AG09319 (cell line): ENCODE measurements around the gene NFIC.
"Not testable (repeated sequence)": the region's sequence is repeated elsewhere in the genome, so short reads cannot be mapped to it uniquely, and the experiment has no call there.

Experiments
- DNase-seq: peaks from one replicate; pipeline ENCODE4 v3.0.0-alpha.2; 2010; ENCODE audit warnings: low read depth; ENCODE audit errors: extremely low read depth
- TF ChIP-seq, protein P1 (sequence below): IDR thresholded peaks from 2 replicates; pipeline ENCODE4 v1.5.1; 2011; ENCODE audit warnings: low read depth, mild to moderate bottlenecking, inconsistent platforms, low read length, moderate library complexity

Gene NFIC

DNA sequence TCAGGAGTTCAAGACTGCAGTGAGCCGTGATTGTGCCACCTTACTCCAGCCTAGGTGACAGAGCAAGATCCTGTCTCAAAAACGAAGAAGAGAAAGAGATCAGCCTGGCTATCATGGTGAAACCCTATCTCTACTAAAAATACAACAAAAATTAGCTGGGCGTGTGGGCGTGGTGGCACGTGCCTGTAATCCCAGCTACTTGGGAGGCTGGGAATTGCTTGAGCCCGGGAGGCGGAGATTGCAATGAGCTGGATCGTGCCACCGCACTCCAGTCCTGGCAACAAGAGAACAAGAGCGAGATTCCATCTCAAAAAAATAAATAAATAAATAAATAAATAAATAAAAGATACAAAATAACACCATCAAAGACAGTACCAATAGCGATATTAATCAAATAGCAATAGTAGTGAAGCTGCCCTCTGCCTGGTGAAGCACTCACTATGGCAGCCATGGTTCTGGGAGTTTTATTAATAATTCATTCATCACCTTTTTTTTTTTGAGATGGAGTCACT lies 53.9 kb downstream of the NFIC start:
- TF ChIP-seq, protein P1, sequence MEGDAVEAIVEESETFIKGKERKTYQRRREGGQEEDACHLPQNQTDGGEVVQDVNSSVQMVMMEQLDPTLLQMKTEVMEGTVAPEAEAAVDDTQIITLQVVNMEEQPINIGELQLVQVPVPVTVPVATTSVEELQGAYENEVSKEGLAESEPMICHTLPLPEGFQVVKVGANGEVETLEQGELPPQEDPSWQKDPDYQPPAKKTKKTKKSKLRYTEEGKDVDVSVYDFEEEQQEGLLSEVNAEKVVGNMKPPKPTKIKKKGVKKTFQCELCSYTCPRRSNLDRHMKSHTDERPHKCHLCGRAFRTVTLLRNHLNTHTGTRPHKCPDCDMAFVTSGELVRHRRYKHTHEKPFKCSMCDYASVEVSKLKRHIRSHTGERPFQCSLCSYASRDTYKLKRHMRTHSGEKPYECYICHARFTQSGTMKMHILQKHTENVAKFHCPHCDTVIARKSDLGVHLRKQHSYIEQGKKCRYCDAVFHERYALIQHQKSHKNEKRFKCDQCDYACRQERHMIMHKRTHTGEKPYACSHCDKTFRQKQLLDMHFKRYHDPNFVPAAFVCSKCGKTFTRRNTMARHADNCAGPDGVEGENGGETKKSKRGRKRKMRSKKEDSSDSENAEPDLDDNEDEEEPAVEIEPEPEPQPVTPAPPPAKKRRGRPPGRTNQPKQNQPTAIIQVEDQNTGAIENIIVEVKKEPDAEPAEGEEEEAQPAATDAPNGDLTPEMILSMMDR = no peak

DNA sequence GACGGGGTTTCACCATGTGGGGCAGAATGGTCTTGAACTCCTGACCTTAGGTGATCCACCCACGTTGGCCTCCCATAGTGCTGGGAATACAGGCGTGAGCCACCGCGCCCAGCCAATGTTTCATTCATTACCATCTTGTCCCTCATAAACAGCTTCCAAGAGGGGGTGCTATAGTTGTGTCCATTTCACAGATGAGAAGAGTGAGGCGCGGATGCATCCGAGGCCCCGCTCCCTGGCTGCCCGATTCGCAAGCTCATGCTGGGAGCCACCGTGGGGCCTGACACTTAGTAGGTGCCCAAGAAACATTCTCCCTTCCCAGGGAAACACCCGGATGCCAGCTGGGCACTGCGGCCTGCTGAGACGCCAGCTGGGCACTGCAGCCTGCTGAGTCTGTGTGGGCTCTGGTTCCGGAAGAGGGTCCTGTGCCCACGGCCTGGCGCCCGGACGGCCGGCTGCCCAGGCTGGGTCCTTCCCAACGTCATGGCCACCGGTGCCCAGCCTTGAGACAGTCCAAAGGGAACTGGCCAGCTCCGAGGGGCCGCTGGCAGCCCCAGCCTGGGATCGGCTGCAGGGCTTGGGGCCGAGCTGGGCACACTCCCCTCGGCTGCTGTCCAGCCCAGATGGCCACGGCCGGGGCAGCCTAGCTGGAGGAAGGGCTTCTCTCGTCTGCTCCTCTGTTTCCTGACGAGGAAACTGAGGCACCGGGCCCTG lies 54.7 kb downstream of the NFIC start:
- TF ChIP-seq, protein P1 = no peak
- no peak for DNase-seq

More for the DNA sequence above, 53.9 kb downstream of the NFIC start:
- no peak for DNase-seq

DNA sequence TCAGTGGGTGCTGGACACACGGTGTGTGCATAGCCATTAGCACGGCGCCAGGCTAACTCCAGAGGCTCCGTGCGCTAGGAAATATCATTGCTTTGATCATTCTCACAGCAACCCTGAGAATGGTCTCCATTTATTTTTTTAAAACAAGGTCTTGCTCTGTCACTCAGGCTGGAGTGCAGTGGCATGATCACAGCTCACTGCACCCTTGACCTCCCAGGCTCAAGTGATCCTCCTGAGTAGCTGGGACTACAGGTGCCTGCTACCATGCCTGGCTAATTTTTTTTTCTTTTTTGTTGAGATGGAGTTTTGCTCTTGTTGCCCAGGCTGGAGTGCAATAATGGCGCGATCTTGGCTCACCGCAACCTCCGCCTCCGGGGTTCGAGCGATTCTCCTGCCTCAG lies 55.3 kb downstream of the NFIC start:
- not testable (repeated sequence) for DNase-seq

DNA sequence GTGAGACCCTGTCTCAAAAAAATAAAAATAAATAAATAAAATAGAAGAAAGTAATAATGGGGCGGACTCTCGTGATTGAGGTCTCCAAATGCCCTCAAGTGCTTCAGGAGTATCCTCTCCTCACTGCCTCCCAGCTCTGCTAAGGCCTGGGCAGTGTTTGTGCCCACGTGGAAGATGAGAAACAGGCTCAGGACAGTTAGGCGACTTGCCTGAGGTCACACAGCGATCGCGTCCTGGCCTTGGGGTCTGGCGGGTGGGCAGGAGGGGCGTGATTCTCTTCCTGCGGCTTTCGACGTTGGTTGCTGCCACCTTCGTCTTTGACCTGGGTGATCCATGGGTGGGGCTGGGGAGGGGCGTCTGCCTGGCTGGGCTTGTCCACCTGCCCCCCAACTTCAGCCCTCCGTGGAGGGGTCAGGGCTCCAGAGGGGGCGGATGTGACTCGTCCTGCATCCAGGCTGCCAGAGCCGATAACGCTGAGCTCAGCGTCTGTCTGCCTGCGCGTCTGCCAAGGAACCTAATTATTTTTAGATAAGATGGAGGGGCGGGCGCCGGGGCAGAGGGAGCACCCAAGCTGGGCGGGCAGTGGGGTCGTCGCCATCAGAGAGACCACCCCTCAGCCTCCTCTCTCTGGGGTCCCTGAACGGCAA lies 56.9 kb downstream of the NFIC start:
- TF ChIP-seq, protein P1 = no peak
- no peak for DNase-seq

DNA sequence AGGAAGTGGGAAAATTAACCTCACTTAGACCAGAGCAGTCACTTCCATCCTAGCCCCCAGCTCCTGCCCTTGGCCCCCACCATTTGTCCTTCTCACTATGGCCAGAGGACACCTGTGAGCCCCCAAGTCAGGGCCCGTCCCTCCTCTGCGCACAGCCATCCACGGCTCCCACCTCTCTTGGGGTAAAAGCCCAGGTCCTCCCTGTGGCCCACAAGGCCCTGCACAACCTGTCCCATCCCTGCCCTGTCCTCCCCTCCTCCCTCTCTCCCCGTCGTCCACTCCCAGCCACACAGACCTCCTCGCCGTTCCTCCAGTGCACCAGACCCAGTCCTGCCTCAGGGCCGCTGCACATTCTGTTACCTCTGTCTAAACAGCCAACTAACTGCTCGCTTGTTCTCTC lies 60.0 kb downstream of the NFIC start:
- TF ChIP-seq, protein P1 = no peak
- no peak for DNase-seq

DNA sequence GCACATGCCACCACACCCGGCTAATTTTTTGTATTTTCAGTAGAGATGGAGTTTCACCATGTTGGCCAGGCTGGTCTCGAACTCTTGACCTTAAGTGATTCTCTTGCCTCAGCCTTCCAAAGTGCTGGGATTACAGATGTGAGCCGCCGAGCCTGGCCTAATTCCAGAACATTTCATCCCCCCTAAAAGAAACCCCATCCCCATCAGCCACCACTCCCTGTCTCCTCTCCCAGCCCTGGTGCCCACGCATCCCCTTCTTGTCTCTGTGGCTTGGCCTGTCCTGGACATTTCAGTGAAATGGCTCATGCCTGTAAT lies 63.9 kb downstream of the NFIC start:
- not testable (repeated sequence) for DNase-seq

DNA sequence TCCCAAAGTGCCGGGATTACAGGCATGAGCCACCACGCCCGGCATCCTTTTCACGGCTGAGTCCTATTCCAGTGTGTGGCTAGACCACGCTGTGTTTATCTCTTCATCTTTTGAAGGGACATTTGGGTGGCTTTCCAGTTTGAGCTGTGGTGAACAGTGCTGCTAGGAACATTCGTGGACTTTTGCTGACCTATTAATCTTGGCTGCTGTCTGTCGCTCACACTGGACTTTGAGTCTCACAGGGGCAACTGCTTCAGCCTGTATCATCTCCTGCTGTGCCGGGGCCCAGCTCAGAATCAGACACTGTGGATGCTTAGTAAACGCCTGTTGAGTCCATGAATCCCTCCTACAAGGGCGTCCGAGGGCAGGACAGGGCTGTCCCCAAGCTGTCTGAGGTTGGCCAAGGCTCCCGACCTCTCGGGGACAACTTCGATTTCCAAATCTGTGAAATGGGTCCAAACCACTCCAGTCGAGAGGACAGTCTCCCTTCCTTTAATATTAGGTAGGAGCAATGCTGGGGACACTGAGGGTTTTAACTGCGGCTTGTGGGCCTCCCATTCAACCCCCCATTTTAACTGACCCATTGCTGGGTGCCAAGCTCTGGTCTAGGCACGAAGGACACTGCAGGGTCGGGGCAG lies 65.5 kb downstream of the NFIC start:
- TF ChIP-seq, protein P1 = no peak

DNA sequence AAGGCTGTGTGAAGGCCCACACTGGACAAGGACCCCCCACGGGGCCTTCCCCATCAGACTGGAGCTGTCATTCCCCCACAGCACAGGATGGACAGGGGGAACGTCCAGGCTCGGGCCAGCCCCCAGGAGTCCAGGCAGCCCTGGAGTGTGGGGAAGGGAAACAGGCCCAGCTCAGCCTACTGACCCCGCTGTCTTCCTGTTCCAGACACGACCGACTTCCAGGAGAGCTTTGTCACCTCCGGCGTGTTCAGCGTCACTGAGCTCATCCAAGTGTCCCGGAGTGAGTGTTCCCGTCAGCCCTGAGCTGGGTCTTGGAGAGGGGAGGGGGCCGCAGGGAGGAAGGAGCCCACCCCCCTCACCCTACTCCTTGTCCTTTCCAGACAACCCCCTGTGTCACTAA lies 66.9 kb downstream of the NFIC start:
- TF ChIP-seq, protein P1 = no peak
- no peak for DNase-seq

More for the DNA sequence above, 65.5 kb downstream of the NFIC start:
- no peak for DNase-seq
